NK-92 (cell line): ENCODE measurements around the gene OXNAD1.
"Not testable (repeated sequence)": the region's sequence is repeated elsewhere in the genome, so short reads cannot be mapped to it uniquely, and the experiment has no call there.

ENCODE experiments used
- DNase-seq: peaks from one replicate; lab custom pipeline; 2025; ENCODE audit not compliant: unreplicated experiment; lab: John Stamatoyannopoulos, UW

OXNAD1 gene

DNA sequence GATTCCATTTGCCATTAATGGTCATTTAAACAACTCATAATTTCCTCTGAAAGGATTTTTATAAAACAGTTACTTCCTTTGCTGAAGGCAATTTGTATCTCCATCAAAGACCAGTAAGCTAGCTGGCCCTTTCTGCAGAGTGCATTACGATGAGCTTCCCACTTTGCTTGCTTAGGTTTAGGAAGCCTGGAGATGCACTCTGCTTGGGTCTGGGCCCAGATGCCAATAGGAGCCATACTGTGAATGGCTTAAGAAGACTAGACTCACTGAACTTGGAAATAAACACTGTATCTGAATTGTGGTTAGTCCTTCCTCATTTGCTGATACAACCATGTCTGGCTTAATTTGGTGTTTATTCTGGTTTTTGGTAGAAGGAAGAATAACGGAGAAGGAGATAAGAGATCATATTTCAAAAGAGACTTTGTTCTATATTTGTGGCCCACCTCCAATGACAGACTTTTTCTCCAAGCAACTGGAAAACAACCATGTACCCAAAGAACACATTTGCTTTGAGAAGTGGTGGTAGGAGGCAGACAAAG, 38.1 kb downstream of the OXNAD1 start:
- DNase-seq = no peak

DNA sequence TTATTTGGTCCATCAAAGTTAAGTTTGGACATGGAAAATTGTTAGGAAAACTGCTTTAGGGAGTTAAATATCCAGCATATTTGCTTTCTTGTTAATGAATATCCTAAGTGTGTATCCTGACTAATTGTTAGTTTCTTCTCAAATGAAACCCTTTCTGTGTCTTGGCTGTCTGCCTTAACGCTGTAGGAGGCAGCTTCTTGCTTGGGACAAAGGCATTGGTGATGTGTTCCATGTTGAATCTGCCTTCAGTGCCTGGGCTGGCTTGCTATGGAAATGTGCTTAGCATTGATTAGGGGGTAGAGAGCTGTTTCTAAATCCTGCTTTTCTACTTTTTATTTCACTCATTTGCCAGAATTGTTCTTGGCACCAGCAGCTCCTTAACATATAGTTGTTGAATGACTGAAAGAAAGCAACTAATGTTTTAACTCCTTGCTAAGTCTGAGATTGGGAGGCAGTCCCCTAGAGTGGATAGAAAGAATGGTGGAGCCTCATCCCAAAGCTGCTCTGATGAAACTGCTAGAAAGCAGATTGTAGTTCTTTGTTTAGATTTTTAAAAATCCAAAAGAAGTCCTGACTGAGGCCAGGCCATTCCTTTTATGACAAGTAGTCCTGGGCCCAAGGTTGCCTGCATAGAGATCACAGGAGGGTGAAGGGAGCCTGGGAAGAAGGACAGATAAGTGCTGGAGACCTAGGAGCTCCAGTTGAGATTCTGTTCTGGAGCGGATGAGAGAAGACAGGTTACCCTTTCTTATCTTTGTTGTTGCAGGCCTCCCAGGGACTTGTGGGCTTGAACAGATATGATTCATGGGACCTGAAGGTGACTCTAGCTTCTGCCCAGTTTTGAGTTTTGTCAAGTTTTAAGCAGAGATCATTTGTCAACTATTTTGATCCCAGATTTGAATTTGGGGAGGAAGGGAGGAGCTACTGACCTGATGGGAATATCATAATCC, 39.3 kb downstream of the OXNAD1 start:
- no peak for DNase-seq

DNA sequence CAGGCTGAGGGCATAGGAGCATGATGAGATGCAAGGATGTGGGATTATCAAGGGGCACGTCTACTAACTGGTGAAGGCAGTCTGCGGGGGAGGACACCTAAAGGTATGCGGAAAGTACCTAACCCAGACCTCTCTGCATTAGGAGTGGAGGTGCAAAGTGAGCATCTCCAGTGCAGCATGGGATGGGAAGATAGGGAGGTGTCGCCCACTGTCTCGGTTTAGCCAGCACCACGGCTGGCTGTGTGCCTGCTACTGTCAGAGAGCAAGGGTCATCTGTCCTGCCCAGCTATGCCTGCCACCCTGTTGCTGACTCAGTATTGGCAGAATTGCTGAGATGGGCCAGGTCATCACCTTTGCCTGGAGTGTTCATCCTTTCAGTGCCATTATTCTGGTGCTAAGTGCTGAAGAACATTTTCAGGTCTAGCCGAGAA, 40.1 kb downstream of the OXNAD1 start:
- no peak for DNase-seq

DNA sequence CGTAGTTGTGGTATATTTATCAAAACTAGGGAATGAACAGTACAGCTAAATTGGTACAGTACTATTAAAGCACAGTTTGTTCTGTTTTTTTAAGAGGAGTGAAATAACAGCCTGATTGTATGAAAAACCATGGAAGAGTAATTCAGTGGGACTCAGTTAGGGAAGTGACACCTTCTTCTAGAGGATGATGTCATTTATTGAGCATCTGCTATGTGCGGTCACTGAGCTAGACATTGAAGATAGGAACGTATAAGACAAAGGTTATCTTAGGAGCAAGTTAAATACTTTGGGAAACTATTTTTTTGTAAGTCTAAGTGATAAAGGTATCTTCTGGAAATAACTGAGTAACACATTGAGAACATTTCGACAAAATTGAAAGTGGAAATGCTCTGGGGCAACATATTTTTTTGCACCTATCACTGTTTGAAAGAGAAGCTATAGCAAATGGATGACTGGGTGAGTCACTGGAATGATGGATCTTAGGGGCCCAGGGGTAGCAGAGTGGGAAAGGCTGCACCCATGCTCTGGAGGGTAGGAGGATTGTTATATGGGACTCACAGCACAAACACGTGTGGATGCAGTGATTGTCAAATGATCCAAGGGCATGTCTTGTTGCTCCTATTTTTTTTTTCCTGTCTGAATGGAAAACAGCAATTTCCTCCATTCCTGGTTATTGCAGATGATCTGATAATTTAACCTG, 43.0 kb downstream of the OXNAD1 start:
- no peak for DNase-seq

DNA sequence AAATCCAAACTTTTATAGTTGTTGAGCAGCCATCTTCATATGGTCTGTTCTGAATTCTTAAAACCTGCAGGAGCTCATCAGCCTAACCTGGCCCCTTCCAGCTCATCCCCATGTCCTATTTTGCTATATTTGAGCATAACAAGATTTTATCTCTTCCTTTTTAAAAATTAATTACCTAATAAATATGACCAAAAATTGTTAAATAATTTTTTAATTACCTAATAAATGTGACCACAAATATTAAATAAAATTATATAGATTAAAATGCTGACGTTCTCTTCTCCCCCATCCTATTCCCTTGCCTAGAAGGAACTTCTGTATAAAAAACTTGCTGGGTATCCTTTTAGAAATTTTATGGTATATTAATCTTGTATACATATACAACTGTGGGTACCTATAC, 43.7 kb downstream of the OXNAD1 start:
- no peak for DNase-seq

DNA sequence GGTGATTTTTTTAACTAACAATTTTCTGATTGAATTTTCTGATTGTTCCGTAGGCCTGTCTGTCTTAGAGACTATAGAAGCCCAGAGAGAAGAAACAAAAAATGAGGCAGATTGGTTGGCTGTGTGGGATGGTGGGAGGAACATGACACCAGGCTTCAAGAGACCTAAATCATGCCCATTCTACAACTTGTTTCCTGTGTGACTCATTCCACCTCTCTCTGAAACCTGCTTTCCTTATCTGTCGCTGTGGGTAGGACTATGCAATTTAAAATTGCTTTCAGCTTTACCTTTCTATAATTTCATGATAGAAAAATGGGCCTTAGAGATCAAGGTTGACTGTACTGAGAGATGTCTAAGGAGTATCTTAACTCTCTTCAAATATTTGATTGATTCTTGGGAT, 44.5 kb downstream of the OXNAD1 start:
- DNase-seq = no peak

DNA sequence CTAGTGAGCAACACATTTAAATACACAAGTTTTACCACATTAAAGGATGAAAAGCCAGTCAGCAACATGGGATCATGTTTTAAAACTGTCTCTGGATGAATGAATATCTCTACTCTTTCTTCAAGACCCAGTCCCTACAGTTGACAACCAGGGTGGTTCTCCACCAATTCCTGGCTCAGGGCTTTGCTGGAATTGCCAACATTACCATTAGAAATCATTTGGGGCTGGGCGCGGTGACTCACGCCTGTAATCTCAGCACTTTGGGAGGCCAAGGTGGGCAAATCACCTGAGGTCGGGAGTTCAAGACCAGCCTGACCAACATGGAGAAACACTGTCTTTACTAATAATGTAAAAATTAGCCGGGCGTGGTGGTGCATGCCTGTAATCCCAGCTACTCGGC, 45.5 kb downstream of the OXNAD1 start:
- not testable (repeated sequence) for DNase-seq

DNA sequence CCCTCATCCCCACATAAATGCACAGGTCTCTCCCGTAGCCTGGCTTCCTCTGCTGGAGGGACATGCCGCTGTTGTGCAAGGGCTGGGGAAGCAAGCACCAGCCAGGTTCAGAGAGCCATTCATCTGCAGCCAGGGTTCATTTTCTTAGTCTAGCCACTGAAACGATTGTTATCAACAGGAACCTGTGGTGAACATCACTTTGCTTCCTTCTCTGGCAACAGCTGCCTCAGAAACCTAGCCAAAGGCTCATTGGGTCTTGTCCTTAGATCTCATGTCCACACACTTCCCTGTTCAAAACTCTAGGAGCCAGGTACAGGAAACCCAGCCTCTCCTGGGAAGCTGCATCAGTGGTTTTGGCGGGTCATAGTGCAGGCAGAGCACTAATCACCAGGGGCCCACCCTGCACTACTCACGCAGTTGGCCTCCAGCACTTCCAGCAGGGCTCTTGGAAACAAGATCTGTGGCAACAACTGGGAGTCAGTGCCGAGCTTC, 47.0 kb downstream of the OXNAD1 start:
- no peak for DNase-seq

DNA sequence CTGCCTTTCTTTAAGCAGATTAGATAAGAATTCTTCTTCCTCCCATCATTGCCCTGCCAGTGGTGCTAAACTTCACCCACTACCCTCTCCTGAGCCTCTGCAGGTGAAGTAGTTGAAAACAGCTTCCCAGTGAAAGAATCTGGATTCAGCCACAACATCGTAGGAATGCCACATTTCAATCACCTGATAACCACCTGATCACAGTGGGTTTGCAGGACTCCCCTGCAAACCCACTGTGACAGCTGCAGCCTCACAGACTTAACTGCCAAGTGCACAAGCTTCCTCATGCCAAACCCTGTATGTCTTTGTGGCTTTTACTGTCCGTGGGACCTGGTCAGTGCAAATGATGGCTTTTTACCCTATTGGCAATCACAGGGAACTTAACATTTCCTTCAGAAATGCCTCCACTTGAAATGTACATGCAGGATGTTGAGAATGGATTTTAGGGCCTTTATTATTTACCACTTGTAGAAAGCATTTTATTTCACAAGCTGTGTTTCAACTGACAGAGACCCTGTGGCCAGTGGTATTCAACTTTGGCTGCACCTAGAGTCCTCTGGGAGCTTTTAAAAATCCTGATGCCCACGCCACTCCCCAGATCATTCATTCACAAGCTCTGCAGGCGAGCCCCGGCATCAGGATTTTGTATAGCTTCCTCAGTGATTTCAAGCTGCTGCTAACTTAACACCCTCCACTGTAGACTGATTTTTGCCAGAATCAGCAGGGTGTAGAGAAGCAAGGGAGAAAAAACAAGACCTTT, 49.1 kb downstream of the OXNAD1 start:
- DNase-seq = no peak

DNA sequence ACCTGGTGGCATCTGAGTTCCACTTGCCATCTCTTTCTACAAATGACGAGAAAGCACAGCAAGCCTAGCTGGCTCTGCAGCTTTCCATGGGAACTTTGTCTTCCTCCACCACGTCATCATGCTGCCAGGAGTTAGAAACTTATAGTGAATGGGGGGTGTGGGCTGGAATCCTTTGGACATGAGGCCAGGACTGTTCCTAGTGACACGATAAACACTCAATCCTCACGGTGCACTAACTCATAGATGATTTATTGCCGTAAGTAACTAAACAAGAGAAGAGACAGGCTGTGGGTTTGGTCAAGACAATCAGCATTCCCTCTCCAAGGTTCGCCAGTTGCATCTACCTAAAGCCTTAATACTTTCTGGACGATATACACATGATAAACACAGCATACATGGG, 50.6 kb downstream of the OXNAD1 start:
- DNase-seq = no peak

DNA sequence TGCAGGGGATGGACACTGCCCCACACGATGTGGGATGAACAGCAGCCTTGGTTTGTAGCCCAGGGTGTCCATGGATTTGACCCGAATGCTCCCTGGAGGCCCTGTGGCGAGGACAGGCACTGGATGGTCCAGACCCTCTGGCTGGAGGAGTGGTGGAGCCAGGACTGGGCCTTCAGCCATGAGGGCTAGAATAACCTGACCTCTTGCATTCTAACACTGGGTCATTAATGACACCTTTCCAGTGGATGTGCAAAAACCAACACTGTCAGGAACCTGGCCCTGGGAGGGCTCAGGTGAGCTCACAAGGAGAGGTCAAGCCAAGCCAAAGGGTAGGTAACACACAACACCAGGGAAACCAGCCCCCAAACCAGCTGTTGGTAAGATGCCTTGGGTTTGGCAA, 51.4 kb downstream of the OXNAD1 start:
- DNase-seq = no peak

DNA sequence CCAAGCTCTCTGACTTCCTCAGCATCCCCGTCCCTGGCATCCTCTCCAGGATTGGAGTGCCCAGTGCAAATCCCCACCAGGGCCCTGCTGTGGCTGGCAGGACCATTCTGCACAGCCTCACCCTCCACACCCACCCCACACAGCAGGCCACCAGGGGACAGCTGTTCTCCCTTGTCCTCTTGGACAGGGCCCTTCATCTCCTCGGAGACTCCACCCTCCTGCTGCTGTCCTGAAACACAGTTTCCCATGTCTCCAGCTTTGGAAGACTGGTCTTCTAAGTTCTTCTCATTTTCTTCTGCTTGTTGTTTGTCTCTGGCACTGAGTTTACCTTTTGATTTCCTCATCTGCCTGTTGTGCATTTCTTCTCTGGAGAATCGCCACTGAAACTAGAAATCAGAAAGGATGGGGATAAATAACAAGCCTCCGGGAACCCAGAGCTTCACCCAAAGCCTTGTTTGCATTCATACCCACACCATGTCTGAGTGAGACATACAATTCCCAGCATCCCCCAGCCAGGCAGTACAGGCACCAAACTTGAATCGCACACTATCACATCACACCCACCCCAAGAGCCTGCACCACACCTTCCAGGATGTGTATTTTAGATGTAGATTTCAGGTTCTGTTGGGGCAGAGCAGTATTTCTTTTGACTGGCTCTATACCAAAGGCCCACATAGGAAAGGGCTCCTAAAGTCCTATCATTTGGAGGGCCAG, 52.0 kb downstream of the OXNAD1 start:
- DNase-seq = no peak

DNA sequence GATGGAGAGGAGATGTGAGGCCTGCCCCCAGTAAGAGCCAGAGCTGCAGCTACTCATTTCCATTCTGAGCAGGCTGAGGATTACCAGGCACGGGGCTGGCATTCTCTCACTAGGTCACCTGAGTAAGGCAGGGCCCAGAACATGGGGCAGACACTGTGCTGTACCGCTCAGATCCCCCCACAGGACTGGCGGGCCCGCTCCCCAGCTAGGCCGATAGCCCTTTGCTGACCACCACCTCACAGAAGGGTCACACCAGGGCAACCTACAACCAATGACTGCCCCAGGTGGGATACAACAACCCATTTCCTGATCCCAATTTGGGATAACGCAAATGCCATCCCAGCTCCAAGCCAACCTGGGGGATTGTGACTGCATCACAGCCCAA, 52.5 kb downstream of the OXNAD1 start:
- DNase-seq = no peak

DNA sequence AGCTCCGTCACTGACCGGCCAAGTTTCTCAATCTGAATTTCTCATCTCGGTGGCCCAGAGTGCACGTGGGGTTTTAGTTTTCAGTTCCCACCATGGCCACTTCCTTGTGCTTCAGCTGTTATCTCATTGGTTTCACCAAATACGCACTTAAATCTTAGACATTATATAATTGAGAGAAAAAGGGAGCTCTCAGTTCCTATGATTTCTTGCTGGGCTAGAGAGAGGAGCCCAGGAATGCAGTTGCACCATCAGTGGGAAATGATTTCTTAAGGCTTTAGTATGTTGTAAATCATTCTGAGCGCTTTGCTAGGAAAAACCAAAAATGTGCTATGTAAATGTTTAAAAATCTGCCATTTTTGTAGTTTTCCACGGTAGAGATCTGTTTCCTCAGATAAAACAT, 53.2 kb downstream of the OXNAD1 start:
- no peak for DNase-seq

DNA sequence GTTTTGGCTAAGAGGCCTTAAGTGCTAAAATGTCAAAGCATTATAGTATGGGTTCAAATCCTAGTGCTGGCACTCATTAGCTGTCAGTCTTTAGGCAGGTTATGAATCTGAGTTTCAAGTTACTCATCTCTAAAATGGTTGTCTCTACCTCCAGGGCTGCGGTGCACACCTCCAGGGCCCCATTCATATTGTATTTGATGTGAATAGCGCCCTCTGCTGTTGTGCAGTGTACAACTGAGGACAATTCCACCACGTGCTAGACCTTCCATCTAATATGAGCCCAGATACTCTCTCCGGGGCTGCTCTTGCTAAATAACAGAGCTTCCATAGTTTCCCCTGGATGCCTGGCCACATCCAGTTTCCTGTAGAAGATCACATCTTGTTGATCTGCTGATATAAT, 54.3 kb downstream of the OXNAD1 start:
- no peak for DNase-seq

DNA sequence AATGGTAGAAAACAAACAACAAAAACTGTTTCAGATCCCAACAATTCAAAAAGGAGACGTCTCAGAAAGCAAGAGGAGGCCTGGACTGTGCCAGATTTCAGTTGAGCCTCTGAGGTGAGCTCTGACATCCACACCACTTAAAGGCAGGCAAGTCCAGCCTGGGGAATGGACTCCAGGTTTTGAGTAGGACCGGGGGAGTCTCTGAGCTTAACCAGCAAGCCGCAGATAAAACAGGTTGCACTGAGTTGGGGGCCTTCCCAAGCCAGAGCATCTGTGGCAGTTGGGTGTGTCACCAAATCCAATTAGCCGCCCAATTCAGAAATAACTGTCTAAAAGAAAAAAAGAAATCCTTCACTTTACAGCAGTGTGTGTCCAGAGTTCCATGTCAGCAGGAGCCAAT, 54.7 kb downstream of the OXNAD1 start:
- DNase-seq = no peak

DNA sequence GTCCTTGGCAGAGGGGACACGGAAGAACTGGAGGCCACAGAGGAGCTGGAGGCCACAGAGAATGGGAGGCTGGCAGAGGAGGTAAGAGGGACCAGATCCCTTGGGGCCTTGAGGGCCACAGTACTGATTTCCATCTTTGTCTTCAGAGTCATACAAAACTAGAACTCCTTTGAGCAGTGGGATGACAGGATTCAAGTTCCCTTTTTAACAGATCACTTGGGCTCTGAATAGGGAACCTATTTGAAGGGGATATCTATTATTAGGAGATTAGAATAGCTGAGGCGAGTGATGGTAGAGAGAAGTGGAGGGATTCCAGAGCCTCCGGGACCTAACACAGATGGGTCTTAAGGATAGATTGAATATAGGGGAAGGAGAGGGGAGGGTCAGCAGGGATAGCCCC, 55.7 kb downstream of the OXNAD1 start:
- DNase-seq = no peak

DNA sequence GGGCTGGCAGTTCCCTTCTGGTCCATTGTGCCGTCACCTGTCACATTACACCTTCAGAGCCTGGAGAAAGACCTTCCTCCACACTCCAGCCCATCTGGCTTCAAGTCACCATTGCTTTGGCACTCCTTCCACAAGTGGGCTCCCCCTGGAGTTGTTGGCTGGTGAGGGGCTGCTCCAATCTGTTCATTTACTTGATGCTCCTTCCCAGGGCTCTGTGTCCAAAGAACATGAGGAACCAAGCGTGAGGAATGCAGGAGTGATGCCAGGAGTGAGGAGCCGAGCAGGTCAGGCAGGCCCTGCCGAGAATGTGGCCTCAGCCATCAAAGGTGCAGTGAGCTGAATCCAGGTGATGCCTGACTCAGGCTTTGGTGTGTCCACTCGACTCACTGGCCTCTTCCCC, 57.2 kb downstream of the OXNAD1 start:
- no peak for DNase-seq

DNA sequence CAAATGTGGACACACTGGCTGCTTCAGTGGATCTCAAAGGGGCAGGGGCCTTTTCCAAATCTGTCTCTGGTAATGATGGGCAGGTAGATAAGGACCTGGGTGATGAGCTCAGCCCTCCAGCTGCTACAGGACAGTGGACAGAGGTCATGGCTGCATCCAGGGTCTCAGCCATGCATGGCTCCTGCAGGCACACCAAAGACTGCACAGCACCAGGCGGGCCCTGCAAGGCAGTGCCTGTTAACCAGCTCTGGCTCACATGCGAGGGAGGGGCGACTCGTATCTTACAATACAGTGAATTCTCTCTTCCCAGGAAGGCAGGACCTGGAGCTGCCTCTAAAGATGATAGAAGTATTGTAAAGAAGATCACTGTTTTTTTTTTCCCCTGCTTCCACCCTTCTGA, 58.7 kb downstream of the OXNAD1 start:
- DNase-seq = no peak

DNA sequence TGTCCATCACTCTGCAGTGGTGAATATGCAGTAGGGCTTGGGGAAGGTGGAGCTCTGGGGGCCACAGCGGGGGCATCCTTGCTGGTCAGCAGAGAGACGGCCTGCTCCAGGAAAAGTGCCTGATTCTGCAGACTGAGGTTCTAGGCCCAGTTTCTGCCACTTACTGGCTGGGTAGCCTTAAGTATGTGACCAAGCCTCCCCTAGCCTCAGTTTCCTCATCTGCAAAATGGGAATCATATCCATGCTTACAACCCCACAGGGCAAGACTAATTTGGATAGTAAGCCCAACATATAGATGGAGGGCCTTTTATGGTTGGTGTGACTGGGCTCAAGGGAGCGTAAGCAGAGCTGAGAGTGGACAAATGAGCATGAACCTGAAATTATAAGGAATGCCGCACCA, 60.8 kb downstream of the OXNAD1 start:
- DNase-seq = no peak
